Lung (tissue), 12 donors: ENCODE data around the gene GASK1A. TPM values are rescaled to one million over a fixed set of nuclear protein-coding genes. Genes with fewer than 3 reads are reported as not detected.

Source experiments
- ATAC-seq: fragments of 200-7000 bp; cut with Tn5 transposase; one replicate; pipeline ENCODE4 v1.9.1; 2020; ENCODE audit warnings: moderate number of reproducible peaks; ENCODE audit not compliant: insufficient read depth, low FRiP score
- DNase-seq, 3 donors: peaks; one replicate each; pipeline ENCODE4 v3.0.0-alpha.2; 2013 to 2017
- H3K27ac ChIP-seq, 2 donors: one replicate each; pipeline ENCODE4 v1.5.1; 2013; ENCODE audit warnings: mild to moderate bottlenecking in 2 of 2, moderate library complexity in 2 of 2, control low read depth in 1 of 2, inconsistent platforms in 1 of 2, low read depth in 1 of 2, low read length in 1 of 2
- H3K27me3 ChIP-seq, 3 donors: one replicate each; pipeline ENCODE4 v1.5.1; 2013; ENCODE audit warnings: low read length in 2 of 3; ENCODE audit not compliant: control insufficient read depth in 3 of 3, insufficient read depth in 3 of 3
- H3K36me3 ChIP-seq, 4 donors: one replicate each; pipeline ENCODE4 v1.5.1; 2013; ENCODE audit warnings: low read length in 4 of 4, mild to moderate bottlenecking in 1 of 4, moderate library complexity in 1 of 4; ENCODE audit not compliant: control insufficient read depth in 4 of 4, insufficient read depth in 4 of 4
- H3K4me1 ChIP-seq, 5 donors: one replicate each; pipeline ENCODE4 v1.5.1; 2013; ENCODE audit warnings: low read length in 5 of 5, mild to moderate bottlenecking in 2 of 5, moderate library complexity in 1 of 5; ENCODE audit not compliant: control insufficient read depth in 5 of 5, insufficient read depth in 5 of 5
- H3K4me3 ChIP-seq: one replicate; pipeline ENCODE4 v1.5.1; 2013; ENCODE audit warnings: mild to moderate bottlenecking, control low read depth, moderate library complexity
- H3K9ac ChIP-seq, 2 donors: one replicate each; pipeline ENCODE4 v1.5.1; 2013; ENCODE audit warnings: low read length in 2 of 2, control low read depth in 1 of 2; ENCODE audit not compliant: insufficient read depth in 1 of 2
- H3K9me3 ChIP-seq, 4 donors: one replicate each; pipeline ENCODE4 v1.5.1; 2013; ENCODE audit warnings: low read length in 3 of 4, mild to moderate bottlenecking in 1 of 4, moderate library complexity in 1 of 4; ENCODE audit not compliant: control insufficient read depth in 4 of 4, insufficient read depth in 3 of 4
- WGBS, 2 donors: extraction: QIAGEN DNeasy Blood & Tissue Kit; methylation state at CpG; one replicate each; pipeline ENCODE4 v1.1.7; 2013; 5-methylcytosine and 5-hydroxymethylcytosine counted together
- polyA plus RNA-seq, 2 donors: library from polyadenylated mRNA; stranded (reverse); fragments of 200-250 nt; gene quantifications; one replicate each; pipeline ENCODE4 v1.2.1, GENCODE V29; 2013
- total RNA-seq, 2 donors: library from RNA; depleted of rRNA in 1 of 2; stranded (reverse); fragments of >200 nt in 1 of 2; gene quantifications; one replicate each; pipeline ENCODE4 v1.2.1, GENCODE V29; 2014 to 2021
- TF ChIP-seq, protein P1 (sequence below): IDR thresholded peaks from 2 replicates; pipeline ENCODE4 v1.5.1; 2012; ENCODE audit warnings: mild to moderate bottlenecking; ENCODE audit errors: control extremely low read depth, extremely low read depth
- donor health status: control.
- donor health status: control.
- donor health status: Bipolar disorder and iron deficiency.
- donor health status: healthy.
- donor health status: DM: yes; HTN: yes; CAD: no.

The GASK1A gene
- total and polyA plus RNA-seq, 4 donors, result 1.5 to 16.1 (median 5.1) TPM

DNA sequence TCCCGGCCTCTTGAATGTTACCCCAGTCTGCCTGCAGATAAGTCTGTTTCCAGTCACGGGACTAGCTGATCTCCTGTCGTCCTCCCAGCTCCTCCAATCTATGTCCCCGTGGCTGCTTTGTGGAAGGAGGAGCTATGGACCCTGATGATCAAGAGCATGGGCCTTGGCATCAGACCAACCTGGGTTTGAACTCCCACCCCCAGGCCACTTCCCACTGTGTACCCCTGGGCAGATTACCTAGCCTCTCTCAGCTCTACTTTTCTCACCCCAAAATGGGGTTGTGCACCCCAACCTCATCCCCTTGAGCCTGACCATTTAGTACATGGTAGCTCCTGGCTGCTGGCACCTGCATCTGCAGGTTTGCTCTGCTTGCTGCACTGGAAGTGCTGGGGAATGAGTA lies 55.8 kb downstream of the GASK1A start:
- WGBS, 2 donors, result 95% methylated on average over 4 of the region's 4 CpGs
- ATAC-seq (no peak), DNase-seq (no peak)
- H3K9me3 ChIP-seq, result no peaks in the 10 kb centered on the region
- no peak overlapping the region for H3K9ac ChIP-seq
- TF ChIP-seq, protein P1, sequence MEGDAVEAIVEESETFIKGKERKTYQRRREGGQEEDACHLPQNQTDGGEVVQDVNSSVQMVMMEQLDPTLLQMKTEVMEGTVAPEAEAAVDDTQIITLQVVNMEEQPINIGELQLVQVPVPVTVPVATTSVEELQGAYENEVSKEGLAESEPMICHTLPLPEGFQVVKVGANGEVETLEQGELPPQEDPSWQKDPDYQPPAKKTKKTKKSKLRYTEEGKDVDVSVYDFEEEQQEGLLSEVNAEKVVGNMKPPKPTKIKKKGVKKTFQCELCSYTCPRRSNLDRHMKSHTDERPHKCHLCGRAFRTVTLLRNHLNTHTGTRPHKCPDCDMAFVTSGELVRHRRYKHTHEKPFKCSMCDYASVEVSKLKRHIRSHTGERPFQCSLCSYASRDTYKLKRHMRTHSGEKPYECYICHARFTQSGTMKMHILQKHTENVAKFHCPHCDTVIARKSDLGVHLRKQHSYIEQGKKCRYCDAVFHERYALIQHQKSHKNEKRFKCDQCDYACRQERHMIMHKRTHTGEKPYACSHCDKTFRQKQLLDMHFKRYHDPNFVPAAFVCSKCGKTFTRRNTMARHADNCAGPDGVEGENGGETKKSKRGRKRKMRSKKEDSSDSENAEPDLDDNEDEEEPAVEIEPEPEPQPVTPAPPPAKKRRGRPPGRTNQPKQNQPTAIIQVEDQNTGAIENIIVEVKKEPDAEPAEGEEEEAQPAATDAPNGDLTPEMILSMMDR, result no peak
- no peak overlapping the region for H3K4me3 ChIP-seq
- H3K36me3 ChIP-seq, result no peaks in the 10 kb centered on the region
- H3K27ac ChIP-seq, result no peak overlapping the region
- H3K27me3 ChIP-seq, result no peaks in the 10 kb centered on the region
- H3K4me1 ChIP-seq, result peaks cover 0 to 10% (median 0%) of the 10 kb centered on the region in 5 donors

DNA sequence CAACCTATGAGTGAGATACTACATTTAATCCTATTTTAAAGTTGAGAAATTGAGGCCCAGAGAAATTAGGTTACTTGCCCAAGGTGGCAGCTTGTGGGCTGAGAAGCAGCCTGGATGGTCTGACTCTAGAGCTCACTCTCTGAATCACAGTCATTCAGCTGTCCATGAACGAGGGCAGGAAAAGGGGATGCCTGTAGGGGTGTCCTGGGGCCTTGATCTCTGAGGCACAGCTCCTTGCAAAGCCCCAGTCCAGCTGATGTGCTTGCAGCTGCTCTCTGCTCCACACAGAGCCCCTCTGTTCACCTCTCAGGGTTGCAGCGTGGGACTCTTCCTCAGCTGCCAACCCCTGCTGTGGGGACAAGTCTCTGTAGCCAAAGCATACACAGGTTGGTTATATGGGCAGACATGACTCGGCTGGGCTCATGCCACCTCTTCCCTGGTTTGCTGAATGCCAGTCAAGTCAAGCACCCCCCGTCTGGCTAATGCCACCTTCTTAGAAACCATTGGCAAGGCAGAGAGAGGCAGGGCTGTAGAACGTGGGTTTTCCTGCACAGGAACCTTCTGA lies 56.8 kb downstream of the GASK1A start:
- ATAC-seq (no peak), DNase-seq (no peak)
- 89 to 94% methylated on average over 5 of the region's 5 CpGs for WGBS, 2 donors
- peaks cover 0 to 10% (median 0%) of the 10 kb centered on the region in 5 donors for H3K4me1 ChIP-seq
- TF ChIP-seq, protein P1, result no peak
- H3K27me3 ChIP-seq, result no peaks in the 10 kb centered on the region
- H3K36me3 ChIP-seq, result no peaks in the 10 kb centered on the region
- no peaks in the 10 kb centered on the region for H3K9me3 ChIP-seq
- H3K27ac ChIP-seq, result no peak overlapping the region
- H3K9ac ChIP-seq, result no peak overlapping the region
- H3K4me3 ChIP-seq, result no peak overlapping the region

DNA sequence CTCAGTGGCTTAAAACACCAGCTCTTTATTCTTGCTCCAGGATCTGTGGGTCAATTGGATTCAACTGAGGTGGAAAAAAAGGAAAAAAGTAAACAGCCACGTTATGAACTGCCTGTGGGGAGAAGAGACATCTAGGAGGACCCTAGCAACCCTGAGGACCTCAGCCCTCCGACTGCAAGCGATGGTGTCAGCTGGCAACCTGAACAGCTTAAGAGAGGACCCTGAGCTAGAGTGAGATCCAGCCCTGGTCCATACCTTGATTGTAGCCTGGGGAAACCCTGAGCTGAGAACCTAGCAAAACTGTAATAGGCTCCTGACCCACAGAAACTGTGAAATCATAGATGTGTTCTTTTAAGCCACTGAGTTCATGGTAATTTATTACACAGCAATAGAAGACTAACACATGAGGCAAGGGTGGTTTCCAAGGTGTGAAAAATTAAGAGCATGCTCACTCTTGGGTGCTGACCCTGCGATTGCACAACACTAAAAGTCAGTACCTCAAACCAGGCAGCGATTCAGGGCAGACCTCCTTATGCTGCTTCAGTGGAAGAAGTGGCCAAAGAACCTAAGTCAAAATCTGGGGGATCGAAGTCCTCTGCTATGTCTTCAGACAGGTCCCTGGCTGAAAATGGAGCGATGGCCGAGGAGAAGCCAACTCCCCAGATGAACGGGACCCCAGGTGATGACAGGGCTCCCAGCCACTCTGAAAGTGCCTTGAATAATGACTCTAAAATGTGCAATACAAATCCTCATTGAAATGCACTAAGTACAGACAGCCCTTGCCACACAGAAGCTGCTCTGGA lies 57.7 kb downstream of the GASK1A start:
- H3K27me3 ChIP-seq, result no peaks in the 10 kb centered on the region
- H3K9me3 ChIP-seq, result no peaks in the 10 kb centered on the region
- DNase-seq (no peak), ATAC-seq (no peak)
- no peak overlapping the region for H3K4me3 ChIP-seq
- WGBS, 2 donors, result 86 to 91% methylated on average over 9 of the region's 9 CpGs
- no peak overlapping the region for H3K9ac ChIP-seq
- TF ChIP-seq, protein P1, result no peak
- H3K27ac ChIP-seq, result no peak overlapping the region
- H3K36me3 ChIP-seq, result no peaks in the 10 kb centered on the region
- peaks cover 0 to 2% (median 0%) of the 10 kb centered on the region in 5 donors for H3K4me1 ChIP-seq
